HepG2 (cell line): ENCODE results near the gene RIMS3. TPM values are rescaled to one million over a fixed set of nuclear protein-coding genes. Genes with fewer than 3 reads are reported as not detected.

ENCODE experiments used
- ASH2L ChIP-seq: fragments of 300-600, 200-600 bp; sonication (generic); IDR thresholded peaks from 2 replicates; pipeline ENCODE4 v1.7.0; 2017; ENCODE audit warnings: low read depth, mild to moderate bottlenecking, moderate library complexity, mixed read lengths, low read length; ENCODE audit not compliant: insufficient read length
- ATF2 ChIP-seq: sonication (generic); formaldehyde crosslinking; IDR thresholded peaks from 2 replicates; pipeline ENCODE4 v1.4.0; 2020; ENCODE audit warnings: missing genetic modification reagents
- EP300 ChIP-seq, 3 experiments: sonication (generic) in 1 of 3; formaldehyde crosslinking in 1 of 3; IDR thresholded peaks; 2 replicates each; pipeline versions ENCODE4 v1.5.1 to v1.6.1; 2011 to 2020; ENCODE audit warnings: low read depth in 2 of 3, low read length in 2 of 3, borderline replicate concordance in 1 of 3, improper control_type of control experiment in 1 of 3, mild to moderate bottlenecking in 1 of 3, missing genetic modification reagents in 1 of 3, moderate library complexity in 1 of 3
- PBX2 ChIP-seq: IDR thresholded peaks from 2 replicates; pipeline ENCODE4 v1.6.1; 2016; ENCODE audit warnings: control low read depth
- RBM39 ChIP-seq: fragments of 200-400 bp; formaldehyde crosslinking; IDR thresholded peaks from one replicate; pipeline ENCODE4 v1.6.1; 2018; ENCODE audit warnings: antibody characterized with exemption, mild to moderate bottlenecking, low read depth, low read length; ENCODE audit not compliant: poor library complexity, severe bottlenecking
- RORA ChIP-seq: sonication (generic); formaldehyde crosslinking; IDR thresholded peaks from 2 replicates; pipeline ENCODE4 v1.5.0; 2020; ENCODE audit warnings: mild to moderate bottlenecking, missing genetic modification reagents, moderate library complexity
- SP4 ChIP-seq: sonication (generic); formaldehyde crosslinking; IDR thresholded peaks from 2 replicates; pipeline ENCODE4 v1.8.1; 2023; ENCODE audit warnings: mild to moderate bottlenecking, missing genetic modification reagents
- THAP11 ChIP-seq: IDR thresholded peaks from 2 replicates; pipeline ENCODE4 v1.6.1; 2016; ENCODE audit warnings: missing biosample characterization, missing genetic modification reagents
- THAP9 ChIP-seq: sonication (generic); formaldehyde crosslinking; IDR thresholded peaks from 2 replicates; pipeline ENCODE4; 2020; ENCODE audit warnings: missing genetic modification reagents, mild to moderate bottlenecking, borderline replicate concordance
- ZNF292 ChIP-seq: sonication (generic); formaldehyde crosslinking; IDR thresholded peaks from 2 replicates; pipeline ENCODE4 v1.8.1; 2022; ENCODE audit warnings: mild to moderate bottlenecking, low read depth, missing genetic modification reagents, borderline replicate concordance
- ZNF562 ChIP-seq: sonication (generic); formaldehyde crosslinking; IDR thresholded peaks from 2 replicates; pipeline ENCODE4 v1.8.0; 2022; ENCODE audit warnings: missing genetic modification reagents, borderline replicate concordance
- ZNF563 ChIP-seq: sonication (generic); formaldehyde crosslinking; IDR thresholded peaks from 2 replicates; pipeline ENCODE4 v1.8.0; 2022; ENCODE audit warnings: mild to moderate bottlenecking, moderate library complexity, missing genetic modification reagents
- ZNF646 ChIP-seq: sonication (generic); formaldehyde crosslinking; IDR thresholded peaks from 2 replicates; pipeline ENCODE4 v1.9.0; 2021; ENCODE audit warnings: mild to moderate bottlenecking, missing genetic modification reagents
- ZNF746 ChIP-seq: sonication (generic); formaldehyde crosslinking; IDR thresholded peaks from 2 replicates; pipeline ENCODE4 v1.8.0; 2022; ENCODE audit warnings: mild to moderate bottlenecking, missing genetic modification reagents
- ZNF841 ChIP-seq: sonication (generic); formaldehyde crosslinking; IDR thresholded peaks from 2 replicates; pipeline ENCODE4 v1.8.1; 2023; ENCODE audit warnings: missing genetic modification reagents, borderline replicate concordance
- polyA plus RNA-seq, 8 experiments: library from polyadenylated mRNA; depleted of rRNA in 3 of 8; stranded (reverse) in 7 of 8; unstranded in 1 of 8; fragments of >200 nt; fragmentation: Illumina TruSeq in 4 of 8; extraction: Trizol in 4 of 8; gene quantifications; 2 replicates each; pipeline versions ENCODE4 v1.2.1 to v1.2.3, GENCODE V29; 2011 to 2016; ENCODE audit warnings: low read depth in 4 of 8, missing spikeins in 1 of 8, mixed read lengths in 1 of 8; ENCODE audit not compliant: insufficient read depth in 1 of 8
- total RNA-seq, 5 experiments: library from RNA; depleted of rRNA; stranded (reverse); fragments of >200 nt; fragmentation: Illumina TruSeq; extraction: Trizol; gene quantifications; 2 replicates each; pipeline ENCODE4 v1.2.3, GENCODE V29; 2016; ENCODE audit warnings: low read depth in 1 of 5

The RIMS3 gene
- total and polyA plus RNA-seq, 2 of the 13 experiments (the other 11 are each of a cell fraction or from before 2014, with no cell fraction given), result 2.1 to 5.4 TPM

- TF ChIP-seq THAP9 (CRISPR knock-in tag) (no peak), EP300 (IDR thresholded peaks at IDR 0.05; ENCODE audit: low read depth in 2 of 2, low read length in 2 of 2) (no peak), EP300 (CRISPR knock-in tag; IDR thresholded peaks at IDR 0.05; ENCODE audit: borderline replicate concordance) (no peak), ZNF563 (CRISPR knock-in tag) (peak; percentile 100), SP4 (peak; percentile 79), ASH2L (peak; percentile 33), ZNF292 (CRISPR knock-in tag) (no peak), ZNF746 (CRISPR knock-in tag) (no peak), PBX2 (CRISPR knock-in tag) (no peak), ZNF646 (CRISPR knock-in tag) (no peak), RORA (CRISPR knock-in tag) (no peak), THAP11 (0 out of 2 replicates have a peak, but pooled peaks have one; percentile 11), ZNF841 (CRISPR knock-in tag) (no peak), ZNF562 (CRISPR knock-in tag) (no peak), ATF2 (CRISPR knock-in tag) (no peak), RBM39 (no peak)
Measured at GRCh38 chr1:40665335-40666171, at the start of gene RIMS3 (continued).
